ENCODE measurements around the gene MAGEB6.
"Not testable (repeated sequence)": the region's sequence is repeated elsewhere in the genome, so short reads cannot be mapped to it uniquely, and the experiment has no call there.

Gene MAGEB6, protein sequence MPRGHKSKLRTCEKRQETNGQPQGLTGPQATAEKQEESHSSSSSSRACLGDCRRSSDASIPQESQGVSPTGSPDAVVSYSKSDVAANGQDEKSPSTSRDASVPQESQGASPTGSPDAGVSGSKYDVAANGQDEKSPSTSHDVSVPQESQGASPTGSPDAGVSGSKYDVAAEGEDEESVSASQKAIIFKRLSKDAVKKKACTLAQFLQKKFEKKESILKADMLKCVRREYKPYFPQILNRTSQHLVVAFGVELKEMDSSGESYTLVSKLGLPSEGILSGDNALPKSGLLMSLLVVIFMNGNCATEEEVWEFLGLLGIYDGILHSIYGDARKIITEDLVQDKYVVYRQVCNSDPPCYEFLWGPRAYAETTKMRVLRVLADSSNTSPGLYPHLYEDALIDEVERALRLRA

DNA sequence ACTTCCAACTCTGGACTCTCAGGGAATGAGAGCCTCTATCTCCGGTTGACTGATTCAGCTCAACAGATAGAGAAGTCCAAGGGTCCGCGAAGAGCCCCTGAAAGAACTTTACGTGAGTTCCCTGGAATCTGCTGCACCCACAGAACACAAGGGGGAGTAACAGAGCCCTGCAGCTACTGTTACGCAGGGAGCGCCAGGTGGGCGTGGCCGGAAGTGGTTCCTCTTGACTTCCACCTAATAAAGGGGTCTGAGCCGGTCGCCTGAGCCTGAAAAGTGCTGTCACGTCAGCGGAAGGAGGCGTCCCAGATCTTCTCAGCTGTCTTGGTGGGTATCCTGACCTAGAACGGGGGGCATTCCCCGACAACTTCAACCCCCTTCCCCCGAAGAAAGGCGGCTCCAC lies at the start of gene MAGEB6:
Gene MAGEB6, plus strand, starts transcription at position 237 of the 400 bp plus-strand sequence. CDS start 1,407 bp downstream, outside the sequence.
- DNase-seq, result no peak

DNA sequence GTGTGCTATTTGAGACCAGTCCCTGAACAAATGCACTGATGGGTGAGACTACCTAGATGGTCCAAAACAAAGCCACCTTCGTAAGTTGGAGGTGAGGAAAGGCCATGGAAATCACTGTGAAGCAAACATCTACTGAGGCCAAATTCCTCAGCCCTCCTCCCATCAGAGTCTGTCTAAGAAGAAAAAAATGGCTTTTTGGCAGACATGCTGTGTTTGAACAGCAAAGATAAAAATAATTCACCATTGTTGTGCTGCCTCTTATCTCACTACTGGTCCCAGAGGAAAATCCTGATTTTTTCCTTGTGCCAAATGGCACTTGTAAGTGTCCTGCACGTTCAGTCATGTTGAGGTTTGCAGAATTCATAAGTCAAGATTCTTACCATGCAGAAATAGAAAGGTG lies 46.2 kb upstream of the MAGEB6 start:
- no peak for DNase-seq

DNA sequence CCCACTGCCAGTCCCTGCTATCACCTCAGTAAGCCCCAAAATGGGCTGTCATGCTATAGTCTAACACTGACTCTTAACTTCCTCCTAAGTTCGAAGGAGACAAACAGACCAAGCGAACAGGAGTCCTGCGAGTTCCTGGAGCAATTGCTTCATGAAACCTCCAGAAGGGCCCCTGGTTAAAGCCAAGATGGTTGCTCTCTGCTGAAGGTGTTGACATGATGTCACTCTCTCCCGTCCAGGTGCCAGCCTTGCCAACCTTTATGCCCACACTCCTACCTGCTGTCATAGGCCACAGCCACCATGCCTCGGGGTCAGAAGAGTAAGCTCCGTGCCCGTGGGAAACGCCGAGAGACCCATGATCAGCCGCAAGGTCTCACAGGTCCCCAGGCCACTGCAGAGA lies 31.9 kb upstream of the MAGEB6 start, which contains the start of gene MAGEB6B:
Gene MAGEB6B, plus strand, starts transcription at position 301 of the 400 bp plus-strand sequence. Its CDS starts 0 bp downstream, at position 301.
- DNase-seq, result no peak

DNA sequence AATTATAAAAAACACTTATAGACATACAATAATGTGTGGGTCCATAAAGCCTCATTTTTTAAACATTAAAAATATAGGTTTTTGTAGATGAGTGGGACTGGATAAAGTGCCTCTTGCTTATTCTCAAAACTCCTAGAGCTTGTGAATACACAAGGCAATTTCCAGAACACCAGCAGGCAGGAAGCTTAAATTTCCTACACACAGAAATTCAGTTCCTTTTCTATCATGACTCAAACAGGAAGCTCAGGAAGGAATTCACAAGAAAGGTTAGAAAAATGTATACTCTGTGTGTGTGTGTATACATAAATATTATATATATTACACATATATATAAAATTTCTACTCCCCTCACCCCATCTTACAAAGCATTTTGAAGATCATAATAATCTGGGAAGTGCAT lies 11.3 kb downstream of the MAGEB6 start:
- DNase-seq, result no peak

DNA sequence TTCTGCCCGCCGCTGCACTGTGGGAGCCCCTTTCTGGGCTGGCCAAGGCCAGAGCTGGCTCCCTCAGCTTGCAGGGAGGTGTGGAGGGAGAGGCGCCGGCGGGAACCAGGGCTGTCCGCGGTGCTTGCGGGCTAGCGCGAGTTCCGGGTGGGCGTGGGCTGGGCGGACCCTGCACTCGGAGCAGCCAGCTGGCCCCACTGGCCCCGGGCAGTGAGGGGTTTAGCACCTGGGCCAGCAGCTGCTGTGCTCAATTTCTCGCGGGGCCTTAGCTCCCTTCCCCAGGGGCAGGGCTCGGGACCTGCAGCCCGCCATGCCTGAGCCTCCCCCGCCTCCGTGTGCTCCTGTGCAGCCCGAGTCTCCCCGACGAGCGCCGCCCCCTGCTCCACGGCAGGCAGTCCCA lies 12.5 kb downstream of the MAGEB6 start:
- not testable (repeated sequence) for DNase-seq

DNA sequence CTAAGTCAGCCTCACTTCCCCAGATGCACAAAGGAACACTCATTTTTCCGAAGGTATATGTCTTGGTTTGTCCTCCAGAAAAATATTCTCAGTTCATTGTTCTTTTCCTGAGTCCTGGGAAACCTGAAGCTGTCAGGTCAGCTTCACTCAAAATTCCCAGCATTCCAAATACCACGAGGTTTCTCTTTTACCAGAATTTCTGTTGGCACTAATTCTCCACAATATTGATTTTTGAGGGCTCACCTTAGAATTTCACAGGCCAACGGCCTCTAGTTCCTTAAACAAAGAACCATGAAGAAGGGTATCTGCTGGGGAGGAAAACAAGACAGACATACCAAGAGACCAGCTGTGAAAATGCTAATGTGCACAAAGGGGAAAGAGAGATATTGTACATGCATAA lies 15.8 kb downstream of the MAGEB6 start:
- DNase-seq, result no peak

DNA sequence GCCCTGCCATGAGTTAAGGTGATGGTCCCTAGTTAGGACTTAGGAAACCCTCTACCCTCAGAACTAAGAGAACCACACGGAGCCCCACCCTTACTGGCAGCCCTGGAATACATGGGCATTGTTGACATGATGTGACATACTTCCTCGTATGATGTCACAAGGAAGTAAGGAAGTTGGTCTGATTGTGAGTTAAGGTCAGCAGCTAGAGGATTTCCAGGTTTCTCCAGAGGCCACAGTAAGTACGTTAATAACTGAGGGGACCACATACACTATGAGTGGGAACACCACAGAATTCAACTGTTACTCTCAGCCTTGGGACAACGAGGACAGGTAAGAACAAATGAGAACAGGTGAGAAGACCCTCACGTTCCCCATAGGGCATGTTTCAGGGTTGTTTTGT lies 23.6 kb downstream of the MAGEB6 start, which contains the start of gene MAGEB5:
Gene MAGEB5, plus strand, starts transcription at position 301 of the 400 bp plus-strand sequence. CDS start 1,133 bp downstream, outside the sequence.
- no peak for DNase-seq

DNA sequence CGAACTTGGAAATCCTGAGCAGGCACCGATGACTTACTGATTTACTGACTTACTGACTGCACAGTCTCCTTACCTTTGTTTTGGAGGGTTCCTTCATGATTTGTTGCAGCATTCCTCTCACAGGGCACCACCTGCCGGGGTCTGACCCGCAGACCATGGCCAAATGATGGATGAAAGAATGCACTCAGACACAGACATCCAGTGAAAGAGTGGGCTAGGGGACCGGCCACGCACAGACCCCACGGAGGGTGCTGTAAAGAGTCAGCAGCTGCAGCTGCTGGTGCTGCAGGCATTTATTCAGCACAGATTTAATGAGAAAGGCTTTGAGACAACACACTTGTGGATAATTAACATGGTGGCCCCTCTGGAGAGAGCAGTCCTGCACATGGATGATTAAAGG lies 27.1 kb downstream of the MAGEB6 start:
- no peak for DNase-seq

DNA sequence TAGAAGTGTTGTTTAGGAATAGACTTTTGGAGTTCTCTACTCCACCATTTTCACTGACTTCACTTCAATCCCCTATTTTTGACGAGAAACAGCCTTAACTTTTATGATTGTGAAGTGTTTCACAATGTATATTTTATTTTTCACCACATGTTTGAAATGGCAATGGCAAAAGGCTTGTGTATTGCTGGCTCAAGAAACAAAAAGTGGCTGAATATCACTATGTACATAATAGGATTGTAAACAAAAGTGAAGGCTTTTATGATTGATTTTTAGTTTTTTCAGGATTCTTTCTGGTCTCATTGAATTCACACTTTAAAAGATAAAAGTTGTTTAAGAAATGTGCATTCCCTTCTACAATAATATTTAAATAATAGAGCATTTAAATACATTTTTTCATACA lies 41.9 kb downstream of the MAGEB6 start:
- no peak for DNase-seq

Data from hematopoietic multipotent progenitor cell treated with erythropoietin and hydrocortisone succinate and interleukin-3 and kit ligand, for 4 days (in vitro differentiated cells).